ENCODE results near the gene CYTH3. TPM values are rescaled to one million over a fixed set of nuclear protein-coding genes. Genes with fewer than 3 reads are reported as not detected.

Gene CYTH3
- total and polyA plus RNA-seq, 2 of the 13 experiments (the other 11 are each of a cell fraction or from before 2014, with no cell fraction given): 3.1 to 3.8 TPM

GRCh38 chr7:6237730-6238129, 34.7 kb downstream of the CYTH3 start:
- CTCF ChIA-PET (ENCODE audit: low intra/inter-chr PET ratio, low total read pairs): no interaction called here

More at GRCh38 chr7:6237730-6238129, 34.7 kb downstream of the CYTH3 start:
- Histone ChIP-seq H3K9me3 (ENCODE audit: low read length) (no peaks in the 10 kb centered on the region), H3K4me2 (ENCODE audit: low read depth, low read length) (no peak overlapping the region), H3K27ac (ENCODE audit: extremely low read length, insufficient read depth, low read length) (no peak overlapping the region), H4K20me1 (ENCODE audit: insufficient read depth, low read length) (peaks cover 37% of the 10 kb centered on the region), H3K36me3 (replicated peaks in 1 of 2; ENCODE audit: control insufficient read depth in 1 of 2, insufficient read depth in 2 of 2, low read length in 2 of 2) (no peaks in the 10 kb centered on the region), H3K79me2 (ENCODE audit: insufficient read depth, low read length) (no peaks in the 10 kb centered on the region), H3K9ac (ENCODE audit: insufficient read depth, low read depth, low read length) (no peak overlapping the region), H3K27me3 (ENCODE audit: control insufficient read depth in 1 of 2, insufficient read depth in 2 of 2, low read length in 2 of 2) (peaks cover 5 to 70% of the 10 kb centered on the region in 2 experiments), H3K4me1 (ENCODE audit: insufficient read depth, low read length) (peaks cover 9% of the 10 kb centered on the region; the same call in 1 of the 2 replicates), H3K4me3 (replicated peaks in 1 of 3; ENCODE audit: insufficient read depth in 1 of 3, low read depth in 2 of 3, low read length in 3 of 3) (no peak overlapping the region), H2AFZ (ENCODE audit: low read length) (no peak overlapping the region)
- no peak for FAIRE-seq
- POLR2A ChIA-PET: no interaction called here
- ATAC-seq: no peak
- in situ Hi-C loops (cut with HindIII; ENCODE audit: extremely low pct_ligation_motif_present, low pct_unique_long_range_greater_than_20kb): no loop called here
- intact Hi-C loops (cut with micrococcal nuclease; ENCODE audit: unreplicated experiment): no loop called here
- WGBS (ENCODE audit: low lambda C conversion rate): 51% methylated on average over 3 of the region's 3 CpGs
- TF ChIP-seq ZNF335 (CRISPR knock-in tag; IDR thresholded peaks at IDR 0.05): 0 out of 2 replicates have a peak, but pooled peaks have one; percentile 8
- TF ChIP-seq, protein P1, sequence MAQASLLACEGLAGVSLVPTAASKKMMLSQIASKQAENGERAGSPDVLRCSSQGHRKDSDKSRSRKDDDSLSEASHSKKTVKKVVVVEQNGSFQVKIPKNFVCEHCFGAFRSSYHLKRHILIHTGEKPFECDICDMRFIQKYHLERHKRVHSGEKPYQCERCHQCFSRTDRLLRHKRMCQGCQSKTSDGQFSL (CRISPR knock-in tag; IDR thresholded peaks at IDR 0.05): no peak
- peak; percentile 71 for TF ChIP-seq CEBPG (CRISPR knock-in tag; IDR thresholded peaks at IDR 0.05)
- TF ChIP-seq SNAPC2 (CRISPR knock-in tag; IDR thresholded peaks at IDR 0.05): no peak
- TF ChIP-seq CEBPB (IDR thresholded peaks at IDR 0.05; ENCODE audit: borderline replicate concordance, low read depth, low read length): peak; percentile 83
- no peak for TF ChIP-seq SP4 (CRISPR knock-in tag; IDR thresholded peaks at IDR 0.05)
- TF ChIP-seq MLXIP (CRISPR knock-in tag; IDR thresholded peaks at IDR 0.05; ENCODE audit: borderline replicate concordance): no peak
- DNase-seq (ENCODE audit: low spot score): no peak
- BruUV-seq (replicated peaks): no TSS peak
